ENCODE results near the gene CFAP119.

CFAP119 gene

GRCh38 chr16:30715750-30716445 lies 46.0 kb downstream of the CFAP119 start:
- FAIRE-seq (no peak), DNase-seq (ENCODE audit: insufficient read length, low spot score) (no peak)
- no peak for TF ChIP-seq CTCF (IDR thresholded peaks at IDR 0.05; ENCODE audit: insufficient read depth, missing control alignments)

DNA sequence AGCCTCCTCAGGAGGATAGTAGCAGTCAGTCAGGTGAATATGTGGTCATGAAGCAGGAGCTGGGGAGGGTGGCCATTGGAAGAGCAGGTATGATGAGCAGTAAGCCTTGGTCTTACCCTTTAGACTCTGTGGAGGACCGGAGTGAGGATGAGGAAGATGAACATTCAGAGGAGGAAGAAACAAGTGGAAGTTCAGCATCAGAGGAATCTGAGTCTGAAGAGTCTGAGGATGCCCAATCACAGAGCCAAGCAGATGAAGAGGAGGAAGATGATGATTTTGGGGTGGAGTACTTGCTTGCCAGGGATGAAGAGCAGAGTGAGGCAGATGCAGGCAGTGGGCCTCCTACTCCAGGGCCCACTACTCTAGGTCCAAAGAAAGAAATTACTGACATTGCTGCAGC lies 50.1 kb downstream of the CFAP119 start:
- DNase-seq (ENCODE audit: insufficient read length, low spot score): no peak
- no peak for TF ChIP-seq CTCF (IDR thresholded peaks at IDR 0.05; ENCODE audit: insufficient read depth, missing control alignments)
- no peak for FAIRE-seq

GRCh38 chr16:30710971-30711370 lies 50.9 kb downstream of the CFAP119 start:
- no peak for TF ChIP-seq CTCF (IDR thresholded peaks at IDR 0.05; ENCODE audit: insufficient read depth, missing control alignments)
- no peak for FAIRE-seq
- no peak for DNase-seq (ENCODE audit: insufficient read length, low spot score)
